ENCODE data around the gene PLAC9.

PLAC9 gene

GRCh38 chr10:80194373-80195045 lies 62.0 kb downstream of the PLAC9 start:
- Mint-ChIP-seq H3K27ac (peak overlapping the region; percentile 95), H3K36me3 (ENCODE audit: low read depth) (peaks cover 56% of the 10 kb centered on the region), H3K9me3 (peaks cover 10% of the 10 kb centered on the region)

More at GRCh38 chr10:80194373-80195045, 62.0 kb downstream of the PLAC9 start:
- peaks cover 79% of the 10 kb centered on the region for H3K4me1 Mint-ChIP-seq (ENCODE audit: low read depth)
- H3K27me3 Mint-ChIP-seq = no peaks in the 10 kb centered on the region
- no peak overlapping the region for H3K4me3 Mint-ChIP-seq
- DNase-seq = no peak
